ENCODE data around the gene AQP3.

DNA sequence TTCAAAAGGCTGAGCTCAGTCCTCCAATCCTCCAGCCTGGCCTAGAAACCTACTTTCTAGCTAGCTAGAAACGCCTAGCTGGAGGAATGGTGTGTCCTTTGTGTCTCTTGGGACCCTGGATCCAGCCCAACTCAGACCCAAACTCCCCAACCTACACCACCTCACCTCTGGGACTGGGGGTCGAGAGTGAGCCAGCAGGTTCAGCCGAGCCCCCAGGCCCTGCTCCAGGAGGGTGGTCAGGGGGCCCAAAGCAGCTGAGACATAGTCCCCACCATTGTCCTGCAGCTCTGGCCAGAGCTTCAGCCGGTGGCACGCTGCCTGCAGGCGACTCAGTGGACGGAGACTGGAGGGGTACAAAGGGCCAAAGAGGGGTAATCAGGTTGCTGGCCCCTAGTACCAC lies 20.1 kb upstream of the AQP3 start:
- TF ChIP-seq, protein P1, sequence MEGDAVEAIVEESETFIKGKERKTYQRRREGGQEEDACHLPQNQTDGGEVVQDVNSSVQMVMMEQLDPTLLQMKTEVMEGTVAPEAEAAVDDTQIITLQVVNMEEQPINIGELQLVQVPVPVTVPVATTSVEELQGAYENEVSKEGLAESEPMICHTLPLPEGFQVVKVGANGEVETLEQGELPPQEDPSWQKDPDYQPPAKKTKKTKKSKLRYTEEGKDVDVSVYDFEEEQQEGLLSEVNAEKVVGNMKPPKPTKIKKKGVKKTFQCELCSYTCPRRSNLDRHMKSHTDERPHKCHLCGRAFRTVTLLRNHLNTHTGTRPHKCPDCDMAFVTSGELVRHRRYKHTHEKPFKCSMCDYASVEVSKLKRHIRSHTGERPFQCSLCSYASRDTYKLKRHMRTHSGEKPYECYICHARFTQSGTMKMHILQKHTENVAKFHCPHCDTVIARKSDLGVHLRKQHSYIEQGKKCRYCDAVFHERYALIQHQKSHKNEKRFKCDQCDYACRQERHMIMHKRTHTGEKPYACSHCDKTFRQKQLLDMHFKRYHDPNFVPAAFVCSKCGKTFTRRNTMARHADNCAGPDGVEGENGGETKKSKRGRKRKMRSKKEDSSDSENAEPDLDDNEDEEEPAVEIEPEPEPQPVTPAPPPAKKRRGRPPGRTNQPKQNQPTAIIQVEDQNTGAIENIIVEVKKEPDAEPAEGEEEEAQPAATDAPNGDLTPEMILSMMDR (IDR thresholded peaks at IDR 0.05): no peak
- no peak for TF ChIP-seq POLR2A (IDR thresholded peaks at IDR 0.05)

Data from stomach (tissue), 4 donors.